Hepatocyte (in vitro differentiated cells): ENCODE results near the gene DLG2. TPM values are rescaled to one million over a fixed set of nuclear protein-coding genes. Genes with fewer than 3 reads are reported as not detected.

Source experiments
- DNase-seq: peaks from one replicate; pipeline ENCODE4 v3.0.0-alpha.2; 2016; ENCODE audit warnings: low spot score
- H2AFZ ChIP-seq: fragments of 200-600 bp; sonication (generic); 2 replicates; pipeline ENCODE4 v1.6.0; 2016; ENCODE audit warnings: antibody characterized with exemption, mild to moderate bottlenecking
- H3K27ac ChIP-seq: fragments of 200-600 bp; sonication (generic); 2 replicates; pipeline ENCODE4 v1.5.1; 2016; ENCODE audit warnings: mild to moderate bottlenecking
- H3K27me3 ChIP-seq: fragments of 200-600 bp; sonication (generic); 2 replicates; pipeline ENCODE4 v1.6.1; 2016
- H3K36me3 ChIP-seq: fragments of 200-600 bp; sonication (generic); replicated peaks from 2 replicates; pipeline ENCODE4 v1.5.1; 2016; ENCODE audit warnings: low read depth; ENCODE audit not compliant: insufficient read depth
- H3K4me1 ChIP-seq: fragments of 200-600 bp; sonication (generic); 2 replicates; pipeline ENCODE4 v1.5.1; 2016; ENCODE audit warnings: mild to moderate bottlenecking, moderate library complexity; ENCODE audit not compliant: insufficient read depth
- H3K4me2 ChIP-seq: fragments of 200-600 bp; sonication (generic); 2 replicates; pipeline ENCODE4 v1.6.0; 2016
- H3K4me3 ChIP-seq: fragments of 200-600 bp; sonication (generic); 2 replicates; pipeline ENCODE4 v1.5.1; 2016; ENCODE audit warnings: mild to moderate bottlenecking
- H3K79me2 ChIP-seq: fragments of 200-600 bp; sonication (generic); 2 replicates; pipeline ENCODE4 v1.6.0; 2017; ENCODE audit warnings: mild to moderate bottlenecking
- H3K9me2 ChIP-seq: fragments of 200-600 bp; sonication (generic); replicated peaks from 2 replicates; pipeline ENCODE4 v1.6.0; 2017; ENCODE audit warnings: mild to moderate bottlenecking; ENCODE audit not compliant: insufficient read depth
- H3K9me3 ChIP-seq: fragments of 200-600 bp; sonication (generic); 2 replicates; pipeline ENCODE4 v1.5.1; 2016; ENCODE audit warnings: low read depth, mild to moderate bottlenecking
- H4K20me1 ChIP-seq: fragments of 200-600 bp; sonication (generic); 2 replicates; pipeline ENCODE4 v1.6.0; 2016; ENCODE audit warnings: mild to moderate bottlenecking; ENCODE audit not compliant: insufficient read depth, poor library complexity, severe bottlenecking
- EZH2 ChIP-seq: fragments of 200-600 bp; sonication (generic); IDR thresholded peaks from 2 replicates; pipeline ENCODE4 v1.6.1; 2016; ENCODE audit warnings: antibody characterized with exemption, mild to moderate bottlenecking, borderline replicate concordance
- EZH2phosphoT487 ChIP-seq: fragments of 200-600 bp; sonication (generic); IDR thresholded peaks from one replicate; pipeline ENCODE4 v1.6.1; 2018; ENCODE audit warnings: antibody characterized with exemption, mild to moderate bottlenecking, low read depth, moderate library complexity; ENCODE audit not compliant: unreplicated experiment, severe bottlenecking
- WGBS: methylation state at CpG from one replicate; pipeline ENCODE4 v1.1.6; 2016; ENCODE audit warnings: low lambda C conversion rate; ENCODE audit errors: missing lambda C conversion rate; 5-methylcytosine and 5-hydroxymethylcytosine counted together
- polyA plus RNA-seq: library from polyadenylated mRNA; unstranded; fragments of >200 nt; fragmentation: Nextera tagmentation; extraction: Ambion mirVana; gene quantifications from 2 replicates; pipeline ENCODE4 v1.2.1, GENCODE V29; 2016
- total RNA-seq: library from RNA; depleted of rRNA; stranded (reverse); fragments of >200 nt; gene quantifications from 2 replicates; pipeline ENCODE4 v1.2.3, GENCODE V29; 2014
- TF ChIP-seq, protein P1 (sequence below): fragments of 200-600 bp; sonication (generic); IDR thresholded peaks from 2 replicates; pipeline ENCODE4 v1.5.1; 2016; ENCODE audit warnings: antibody characterized with exemption, mild to moderate bottlenecking; ENCODE audit not compliant: poor library complexity

Gene DLG2
- total and polyA plus RNA-seq, 2 experiments from 2014 or later, result 2.6 to 6.8 TPM

DNA sequence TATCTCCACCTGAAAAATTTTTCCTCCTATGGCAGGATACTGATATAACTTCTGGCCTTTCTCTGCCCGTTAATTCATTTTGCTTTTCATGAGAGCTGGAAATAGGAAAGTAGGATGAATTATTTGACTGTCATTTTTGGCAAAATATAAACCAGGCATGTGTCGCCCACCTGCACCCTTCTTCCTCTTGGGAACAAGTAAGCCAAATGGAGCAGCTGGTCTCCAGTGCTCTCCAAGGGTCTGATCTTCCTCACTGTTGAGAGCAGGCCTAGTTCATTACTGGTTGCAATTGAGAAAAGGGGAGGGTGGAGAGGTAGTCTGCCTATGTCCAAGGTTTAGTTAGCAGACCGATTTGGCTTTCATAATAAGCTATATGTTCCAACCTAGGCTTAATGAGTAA lies 582.2 kb downstream of the DLG2 start:
- no peak for DNase-seq
- Histone ChIP-seq H3K4me1 (no peaks in the 10 kb centered on the region), H4K20me1 (no peaks in the 10 kb centered on the region), H3K27ac (no peak overlapping the region), H3K36me3 (no peaks in the 10 kb centered on the region), H2AFZ (no peak overlapping the region), H3K9me2 (no peaks in the 10 kb centered on the region), H3K9me3 (no peaks in the 10 kb centered on the region), H3K79me2 (no peaks in the 10 kb centered on the region), H3K27me3 (no peaks in the 10 kb centered on the region), H3K4me3 (no peak overlapping the region), H3K4me2 (no peak overlapping the region)
- WGBS, result 94% methylated on average over 3 of the region's 3 CpGs
- TF ChIP-seq, protein P1, sequence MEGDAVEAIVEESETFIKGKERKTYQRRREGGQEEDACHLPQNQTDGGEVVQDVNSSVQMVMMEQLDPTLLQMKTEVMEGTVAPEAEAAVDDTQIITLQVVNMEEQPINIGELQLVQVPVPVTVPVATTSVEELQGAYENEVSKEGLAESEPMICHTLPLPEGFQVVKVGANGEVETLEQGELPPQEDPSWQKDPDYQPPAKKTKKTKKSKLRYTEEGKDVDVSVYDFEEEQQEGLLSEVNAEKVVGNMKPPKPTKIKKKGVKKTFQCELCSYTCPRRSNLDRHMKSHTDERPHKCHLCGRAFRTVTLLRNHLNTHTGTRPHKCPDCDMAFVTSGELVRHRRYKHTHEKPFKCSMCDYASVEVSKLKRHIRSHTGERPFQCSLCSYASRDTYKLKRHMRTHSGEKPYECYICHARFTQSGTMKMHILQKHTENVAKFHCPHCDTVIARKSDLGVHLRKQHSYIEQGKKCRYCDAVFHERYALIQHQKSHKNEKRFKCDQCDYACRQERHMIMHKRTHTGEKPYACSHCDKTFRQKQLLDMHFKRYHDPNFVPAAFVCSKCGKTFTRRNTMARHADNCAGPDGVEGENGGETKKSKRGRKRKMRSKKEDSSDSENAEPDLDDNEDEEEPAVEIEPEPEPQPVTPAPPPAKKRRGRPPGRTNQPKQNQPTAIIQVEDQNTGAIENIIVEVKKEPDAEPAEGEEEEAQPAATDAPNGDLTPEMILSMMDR, result no peak
- TF ChIP-seq EZH2phosphoT487 (no peak), EZH2 (no peak)

DNA sequence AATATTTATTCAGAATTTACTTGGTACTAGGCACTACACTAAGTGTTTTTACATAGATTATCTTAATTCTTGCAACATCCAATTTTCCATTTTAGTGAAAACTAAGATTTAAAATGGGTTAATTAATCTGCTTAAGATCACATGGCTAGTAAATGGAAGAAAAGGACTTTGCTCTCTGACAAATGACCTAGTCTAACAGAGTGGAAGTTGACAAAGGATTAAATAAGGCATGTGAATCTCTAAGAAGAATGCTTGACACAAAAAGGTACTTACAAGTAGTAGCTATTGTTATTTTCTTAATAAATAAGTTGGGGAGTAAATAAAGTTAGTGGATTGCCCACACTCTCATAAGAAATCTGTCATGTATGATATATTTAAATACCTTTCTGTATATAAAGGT lies 584.8 kb downstream of the DLG2 start:
- no peak for TF ChIP-seq EZH2phosphoT487
- TF ChIP-seq EZH2, result no peak
- TF ChIP-seq, protein P1, result no peak
- no peaks in the 10 kb centered on the region for H3K27me3 ChIP-seq
- DNase-seq, result no peak
- H3K9me3 ChIP-seq, result no peaks in the 10 kb centered on the region
- H3K79me2 ChIP-seq, result no peaks in the 10 kb centered on the region
- H3K4me1 ChIP-seq, result no peaks in the 10 kb centered on the region
- H3K27ac ChIP-seq, result no peak overlapping the region
- no peaks in the 10 kb centered on the region for H3K9me2 ChIP-seq
- no peaks in the 10 kb centered on the region for H4K20me1 ChIP-seq
- H3K4me2 ChIP-seq, result no peak overlapping the region
- H2AFZ ChIP-seq, result no peak overlapping the region
- no peak overlapping the region for H3K4me3 ChIP-seq
- H3K36me3 ChIP-seq, result no peaks in the 10 kb centered on the region

DNA sequence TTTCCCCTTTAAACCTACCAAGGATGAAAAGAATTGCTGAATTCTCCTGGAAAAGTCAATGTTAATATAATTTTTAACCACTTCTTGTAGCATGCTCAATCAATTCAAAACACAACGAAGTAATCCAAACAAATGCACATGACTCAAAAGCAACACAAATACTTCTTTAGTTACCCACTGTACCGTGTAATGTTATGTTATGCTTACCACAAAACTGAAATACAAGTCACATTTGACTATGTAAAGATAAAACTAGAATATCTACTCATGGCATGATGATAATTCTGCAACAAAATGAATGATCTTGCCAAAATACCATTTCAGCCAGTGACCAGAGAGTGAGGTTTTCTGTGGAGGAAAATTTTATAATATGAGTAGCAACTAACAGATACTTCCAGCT lies 587.0 kb downstream of the DLG2 start:
- no peak for DNase-seq
- Histone ChIP-seq H3K27me3 (no peaks in the 10 kb centered on the region), H3K9me3 (no peaks in the 10 kb centered on the region), H3K4me1 (no peaks in the 10 kb centered on the region), H3K9me2 (no peaks in the 10 kb centered on the region), H3K79me2 (no peaks in the 10 kb centered on the region), H3K36me3 (no peaks in the 10 kb centered on the region), H4K20me1 (no peaks in the 10 kb centered on the region), H2AFZ (no peak overlapping the region), H3K4me2 (no peak overlapping the region), H3K27ac (no peak overlapping the region), H3K4me3 (no peak overlapping the region)
- 57% methylated on average over 2 of the region's 2 CpGs for WGBS
- TF ChIP-seq EZH2phosphoT487, result no peak
- TF ChIP-seq, protein P1, result no peak
- no peak for TF ChIP-seq EZH2

DNA sequence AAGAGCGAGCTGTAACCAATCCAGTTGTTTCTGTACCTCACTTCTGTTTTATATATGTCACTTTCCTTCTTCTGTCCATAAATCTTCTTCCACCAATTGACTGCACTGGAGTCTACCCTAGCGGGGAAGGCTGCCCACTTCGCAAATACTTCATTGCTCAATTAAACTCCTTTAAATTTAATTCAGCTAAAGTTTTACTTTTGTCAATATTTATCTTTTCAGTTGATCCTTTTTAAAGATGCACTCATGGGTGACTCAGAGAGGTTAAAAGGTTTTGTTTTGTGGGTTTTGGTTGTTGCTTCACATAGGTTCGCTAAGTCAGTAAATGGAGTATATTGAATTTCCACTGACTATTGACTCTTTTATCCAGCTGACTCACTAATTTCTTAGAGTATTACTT lies 597.2 kb downstream of the DLG2 start:
- Histone ChIP-seq H3K9me3 (no peaks in the 10 kb centered on the region), H3K27me3 (no peaks in the 10 kb centered on the region), H3K27ac (no peak overlapping the region), H3K4me2 (no peak overlapping the region), H3K79me2 (no peaks in the 10 kb centered on the region), H3K4me3 (no peak overlapping the region), H3K9me2 (no peaks in the 10 kb centered on the region), H2AFZ (no peak overlapping the region), H3K36me3 (no peaks in the 10 kb centered on the region), H3K4me1 (no peaks in the 10 kb centered on the region), H4K20me1 (no peaks in the 10 kb centered on the region)
- no peak for DNase-seq
- TF ChIP-seq EZH2 (no peak), EZH2phosphoT487 (no peak)
- TF ChIP-seq, protein P1, result no peak
- 58% methylated on average over 4 of the region's 4 CpGs for WGBS
